NB4 (cell line): ENCODE data around the gene ERFL.

Experiments used
- DNase-seq: peaks from one replicate; pipeline ENCODE4 v3.0.0; 2010; ENCODE audit warnings: low read depth
- H3K4me3 ChIP-seq: one replicate; pipeline ENCODE4 v1.5.1; 2011; ENCODE audit warnings: mild to moderate bottlenecking, low read depth, low read length, moderate library complexity
- MAX ChIP-seq: IDR thresholded peaks from 2 replicates; pipeline ENCODE4 v1.6.1; 2011; ENCODE audit warnings: low read depth, low read length
- MYC ChIP-seq: IDR thresholded peaks from 2 replicates; pipeline ENCODE4 v1.6.1; 2011; ENCODE audit warnings: low read depth, low read length
- POLR2A ChIP-seq: IDR thresholded peaks from 2 replicates; pipeline ENCODE4 v1.6.1; 2011; ENCODE audit warnings: mild to moderate bottlenecking; ENCODE audit not compliant: insufficient read length; ENCODE audit errors: extremely low read depth
- TF ChIP-seq, protein P1 (sequence below): IDR thresholded peaks from one replicate; pipeline ENCODE4 v1.5.1; 2012; ENCODE audit warnings: low read depth, low read length

Gene ERFL

GRCh38 chr19:41910992-41911888 lies 17.0 kb downstream of the ERFL start:
- DNase-seq: no peak
- TF ChIP-seq, protein P1, sequence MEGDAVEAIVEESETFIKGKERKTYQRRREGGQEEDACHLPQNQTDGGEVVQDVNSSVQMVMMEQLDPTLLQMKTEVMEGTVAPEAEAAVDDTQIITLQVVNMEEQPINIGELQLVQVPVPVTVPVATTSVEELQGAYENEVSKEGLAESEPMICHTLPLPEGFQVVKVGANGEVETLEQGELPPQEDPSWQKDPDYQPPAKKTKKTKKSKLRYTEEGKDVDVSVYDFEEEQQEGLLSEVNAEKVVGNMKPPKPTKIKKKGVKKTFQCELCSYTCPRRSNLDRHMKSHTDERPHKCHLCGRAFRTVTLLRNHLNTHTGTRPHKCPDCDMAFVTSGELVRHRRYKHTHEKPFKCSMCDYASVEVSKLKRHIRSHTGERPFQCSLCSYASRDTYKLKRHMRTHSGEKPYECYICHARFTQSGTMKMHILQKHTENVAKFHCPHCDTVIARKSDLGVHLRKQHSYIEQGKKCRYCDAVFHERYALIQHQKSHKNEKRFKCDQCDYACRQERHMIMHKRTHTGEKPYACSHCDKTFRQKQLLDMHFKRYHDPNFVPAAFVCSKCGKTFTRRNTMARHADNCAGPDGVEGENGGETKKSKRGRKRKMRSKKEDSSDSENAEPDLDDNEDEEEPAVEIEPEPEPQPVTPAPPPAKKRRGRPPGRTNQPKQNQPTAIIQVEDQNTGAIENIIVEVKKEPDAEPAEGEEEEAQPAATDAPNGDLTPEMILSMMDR: no peak
- TF ChIP-seq POLR2A (no peak), MAX (no peak), MYC (no peak)
- no peak overlapping the region for H3K4me3 ChIP-seq

GRCh38 chr19:41910240-41910991 lies 17.8 kb downstream of the ERFL start:
- TF ChIP-seq POLR2A (no peak), MYC (no peak), MAX (no peak)
- TF ChIP-seq, protein P1: no peak
- DNase-seq: no peak
- no peak overlapping the region for H3K4me3 ChIP-seq

DNA sequence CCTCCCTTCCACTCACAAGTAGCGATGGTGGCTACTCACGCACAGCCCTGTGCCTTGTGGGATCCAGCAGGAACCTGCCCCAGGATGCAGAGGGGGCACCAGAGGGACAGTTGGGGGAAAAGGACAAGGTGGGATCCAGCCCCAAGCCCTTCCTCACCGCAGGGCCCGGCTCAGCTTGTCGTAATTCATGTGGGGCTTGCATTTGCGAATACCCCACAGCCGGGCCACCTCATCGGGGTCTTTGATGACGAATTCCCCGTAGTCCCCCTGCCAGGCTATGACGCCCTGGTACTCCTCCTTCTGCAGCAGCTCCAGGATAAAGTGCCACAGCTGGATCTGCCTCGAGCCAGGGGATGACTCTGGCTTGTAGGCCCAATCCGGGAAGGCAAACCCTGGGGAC lies 18.5 kb downstream of the ERFL start:
- no peak overlapping the region for H3K4me3 ChIP-seq
- no peak for TF ChIP-seq POLR2A
- DNase-seq: no peak

- H3K4me3 ChIP-seq: no peak overlapping the region
- no peak for DNase-seq
- TF ChIP-seq MAX (no peak), MYC (no peak), POLR2A (no peak)
- TF ChIP-seq, protein P1: no peak
These were observed 19.4 kb downstream of the ERFL start for GRCh38 chr19:41908724-41909464.

DNA sequence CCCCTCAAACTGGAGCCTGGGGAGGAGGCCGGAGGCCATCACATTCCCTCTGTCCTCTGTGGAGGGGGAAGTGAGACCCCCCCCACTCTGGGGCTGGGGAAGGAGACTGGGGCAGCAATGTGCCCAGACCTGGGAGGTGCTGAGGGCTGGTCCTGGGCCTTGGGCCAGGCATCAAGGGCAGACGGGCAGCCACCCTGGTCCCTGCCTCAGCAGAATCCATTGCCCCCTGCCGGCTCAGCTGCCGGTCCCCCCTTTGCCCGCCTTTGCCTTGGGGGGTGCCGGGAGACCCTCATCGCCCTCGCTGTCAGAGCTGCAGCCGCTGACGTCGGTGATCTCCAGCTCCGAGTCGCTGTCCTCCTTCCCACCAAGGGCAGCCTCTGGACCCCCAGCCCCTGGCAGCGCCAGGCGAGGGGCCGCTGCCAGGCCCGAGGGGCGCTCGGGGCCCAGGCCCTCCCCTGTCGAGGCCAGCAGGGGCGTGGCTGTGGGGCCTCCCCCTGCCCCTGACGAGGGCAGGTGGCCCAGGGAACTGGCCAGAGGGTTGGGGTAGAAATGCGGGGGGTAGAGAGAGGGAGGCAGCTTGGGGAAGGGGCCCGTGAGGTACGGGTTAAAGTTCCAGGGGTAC lies 20.1 kb downstream of the ERFL start:
- DNase-seq: no peak
- TF ChIP-seq POLR2A (no peak), MYC (no peak), MAX (no peak)
- TF ChIP-seq, protein P1: no peak
- H3K4me3 ChIP-seq: no peak overlapping the region
